Loucy (cell line): Measurements from ENCODE around the gene TRUB1.

Source experiments
- H2AFZ ChIP-seq: fragments of 200-600 bp; sonication (generic); 2 replicates; pipeline ENCODE4 v1.6.0; 2016; ENCODE audit warnings: antibody characterized with exemption, mild to moderate bottlenecking, low read length, moderate library complexity
- H3F3A ChIP-seq: fragments of 200-600 bp; 2 replicates; pipeline ENCODE4 v1.6.0; 2016; ENCODE audit warnings: antibody characterized with exemption, low read depth, mild to moderate bottlenecking
- H3K27me3 ChIP-seq: fragments of 200-600 bp; sonication (generic); 2 replicates; pipeline ENCODE4 v1.6.1; 2014; ENCODE audit warnings: low read length, mild to moderate bottlenecking; ENCODE audit not compliant: insufficient read depth, poor library complexity, severe bottlenecking
- H3K36me3 ChIP-seq: fragments of 200-600 bp; sonication (generic); 2 replicates; pipeline ENCODE4 v1.6.1; 2016; ENCODE audit warnings: low read length; ENCODE audit not compliant: insufficient read depth
- H3K4me1 ChIP-seq: fragments of 200-600 bp; sonication (generic); 2 replicates; pipeline ENCODE4 v1.5.1; 2014; ENCODE audit warnings: low read length, mild to moderate bottlenecking; ENCODE audit not compliant: insufficient read depth, poor library complexity, severe bottlenecking
- H3K4me2 ChIP-seq: fragments of 200-600 bp; sonication (generic); 2 replicates; pipeline ENCODE4 v1.6.0; 2014; ENCODE audit warnings: antibody characterized with exemption, low read length, low read depth, mild to moderate bottlenecking; ENCODE audit not compliant: poor library complexity, severe bottlenecking
- H3K4me3 ChIP-seq: fragments of 200-600 bp; sonication (generic); 2 replicates; pipeline ENCODE4 v1.5.1; 2014; ENCODE audit warnings: low read length, mild to moderate bottlenecking, mixed read lengths; ENCODE audit not compliant: poor library complexity, severe bottlenecking
- H3K79me2 ChIP-seq: fragments of 200-600 bp; sonication (generic); 2 replicates; pipeline ENCODE4 v1.6.1; 2014; ENCODE audit warnings: low read length; ENCODE audit not compliant: insufficient read depth
- H3K9ac ChIP-seq: fragments of 200-600 bp; sonication (generic); 2 replicates; pipeline ENCODE4 v1.6.0; 2014; ENCODE audit warnings: mild to moderate bottlenecking, low read depth, low read length, moderate library complexity; ENCODE audit not compliant: poor library complexity, severe bottlenecking
- H3K9me2 ChIP-seq: fragments of 200-600 bp; sonication (generic); replicated peaks from 2 replicates; pipeline ENCODE4 v1.6.1; 2016; ENCODE audit warnings: low read depth, low read length, mixed read lengths
- H3K9me3 ChIP-seq: fragments of 200-600 bp; sonication (generic); 2 replicates; pipeline ENCODE4 v1.6.1; 2014; ENCODE audit warnings: mild to moderate bottlenecking, antibody characterized with exemption, low read length, low read depth; ENCODE audit not compliant: insufficient read depth
- H4K20me1 ChIP-seq: fragments of 200-600 bp; sonication (generic); 2 replicates; pipeline ENCODE4 v1.6.0; 2014; ENCODE audit warnings: antibody characterized with exemption, low read length, mild to moderate bottlenecking; ENCODE audit not compliant: insufficient read depth, poor library complexity, severe bottlenecking
- CTCF ChIP-seq: fragments of 200-600 bp; sonication (generic); conservative IDR thresholded peaks from 2 replicates; pipeline ENCODE4 v1.5.1; 2014; ENCODE audit warnings: mild to moderate bottlenecking, antibody characterized with exemption, low read length
- EZH2phosphoT487 ChIP-seq: fragments of 200-600 bp; IDR thresholded peaks from 2 replicates; pipeline ENCODE4 v1.6.1; 2018; ENCODE audit warnings: antibody characterized with exemption, mild to moderate bottlenecking, moderate library complexity, borderline replicate concordance

The TRUB1 gene

GRCh38 chr10:114957122-114957521, 19.1 kb downstream of the TRUB1 start:
- Histone ChIP-seq H3K27me3 (no peaks in the 10 kb centered on the region), H4K20me1 (no peaks in the 10 kb centered on the region), H3K36me3 (peaks cover 30% of the 10 kb centered on the region; the same call in 1 of the 2 replicates), H3K9me2 (no peaks in the 10 kb centered on the region), H3K9ac (no peak overlapping the region), H3K9me3 (no peaks in the 10 kb centered on the region), H3K79me2 (peaks cover 31% of the 10 kb centered on the region), H2AFZ (no peak overlapping the region), H3K4me1 (no peaks in the 10 kb centered on the region), H3K4me2 (no peak overlapping the region), H3K4me3 (no peak overlapping the region), H3F3A (no peaks in the 10 kb centered on the region)
- TF ChIP-seq CTCF (no peak), EZH2phosphoT487 (no peak)

GRCh38 chr10:114957673-114958072, 19.7 kb downstream of the TRUB1 start:
- no peaks in the 10 kb centered on the region for H3K9me2 ChIP-seq
- peaks cover 35% of the 10 kb centered on the region for H3K79me2 ChIP-seq
- peaks cover 30% of the 10 kb centered on the region; the same call in 1 of the 2 replicates for H3K36me3 ChIP-seq
- no peaks in the 10 kb centered on the region for H3K9me3 ChIP-seq
- H2AFZ ChIP-seq, result no peak overlapping the region
- H3K4me1 ChIP-seq, result no peaks in the 10 kb centered on the region
- no peaks in the 10 kb centered on the region for H4K20me1 ChIP-seq
- no peak overlapping the region for H3K9ac ChIP-seq
- TF ChIP-seq EZH2phosphoT487 (no peak), CTCF (no peak)
- no peak overlapping the region for H3K4me2 ChIP-seq
- no peaks in the 10 kb centered on the region for H3F3A ChIP-seq
- no peaks in the 10 kb centered on the region for H3K27me3 ChIP-seq
- H3K4me3 ChIP-seq, result no peak overlapping the region

- Histone ChIP-seq H3K79me2 (peaks cover 19% of the 10 kb centered on the region; the same call in 1 of the 2 replicates), H2AFZ (no peak overlapping the region), H3K9ac (no peak overlapping the region), H3F3A (no peaks in the 10 kb centered on the region), H3K36me3 (peaks cover 39% of the 10 kb centered on the region), H3K9me2 (no peaks in the 10 kb centered on the region), H3K9me3 (peaks cover 6% of the 10 kb centered on the region; the same call in 1 of the 2 replicates), H4K20me1 (no peaks in the 10 kb centered on the region), H3K4me1 (peaks cover under 1% of the 10 kb centered on the region), H3K4me3 (no peak overlapping the region), H3K4me2 (no peak overlapping the region), H3K27me3 (no peaks in the 10 kb centered on the region)
- TF ChIP-seq EZH2phosphoT487, result no peak
- TF ChIP-seq CTCF, result no peak
Observed at GRCh38 chr10:114962441-114962840, 24.4 kb downstream of the TRUB1 start.
